IPS-20b (cell line): Measurements from ENCODE around the gene LGALSL.

Source experiments
- H3K27ac ChIP-seq: one replicate; pipeline ENCODE4 v1.5.1; 2013; ENCODE audit warnings: low read length
- H3K27me3 ChIP-seq: 2 replicates; pipeline ENCODE4 v1.6.1; 2013; ENCODE audit warnings: mild to moderate bottlenecking, low read length, inconsistent platforms; ENCODE audit not compliant: insufficient read depth
- H3K36me3 ChIP-seq: 2 replicates; pipeline ENCODE4 v1.6.1; 2013; ENCODE audit warnings: low read depth, mild to moderate bottlenecking, inconsistent platforms, low read length, moderate library complexity; ENCODE audit not compliant: insufficient read depth
- H3K4me1 ChIP-seq: 2 replicates; pipeline ENCODE4 v1.6.1; 2013; ENCODE audit warnings: mild to moderate bottlenecking, control low read depth, inconsistent platforms, low read length, moderate library complexity; ENCODE audit not compliant: insufficient read depth
- H3K4me3 ChIP-seq: 2 replicates; pipeline ENCODE4 v1.5.1; 2013; ENCODE audit warnings: mild to moderate bottlenecking, low read length, inconsistent platforms
- H3K9ac ChIP-seq: 2 replicates; pipeline ENCODE4 v1.6.1; 2013; ENCODE audit warnings: low read depth, mild to moderate bottlenecking, inconsistent platforms, low read length, moderate library complexity
- H3K9me3 ChIP-seq: 2 replicates; pipeline ENCODE4 v1.6.1; 2013; ENCODE audit warnings: mild to moderate bottlenecking, low read depth, low read length, inconsistent platforms; ENCODE audit not compliant: insufficient read depth

LGALSL gene

DNA sequence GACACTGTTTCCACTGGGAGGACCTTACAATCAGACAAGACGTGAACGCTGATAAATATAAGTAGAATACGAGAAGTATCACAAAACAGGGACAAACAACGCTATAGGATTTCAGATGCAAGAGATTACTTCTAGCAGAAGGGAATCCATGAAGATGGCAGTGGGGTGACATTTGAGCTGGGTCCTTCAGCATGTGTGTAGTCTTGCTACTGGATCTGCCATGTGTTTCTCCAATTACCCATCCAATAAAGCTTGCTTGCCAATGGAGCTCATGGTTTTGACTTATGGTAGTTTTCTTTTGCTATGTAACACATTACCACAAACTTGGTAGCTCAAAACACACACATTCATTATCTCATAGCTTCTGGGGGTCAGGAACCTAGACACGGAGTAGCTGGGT, 32.8 kb upstream of the LGALSL start:
- H3K9ac ChIP-seq: no peak overlapping the region
- no peaks in the 10 kb centered on the region for H3K36me3 ChIP-seq
- no peaks in the 10 kb centered on the region for H3K27me3 ChIP-seq
- H3K27ac ChIP-seq: no peak overlapping the region
- no peaks in the 10 kb centered on the region for H3K9me3 ChIP-seq
- H3K4me3 ChIP-seq: no peak overlapping the region
- no peaks in the 10 kb centered on the region for H3K4me1 ChIP-seq

DNA sequence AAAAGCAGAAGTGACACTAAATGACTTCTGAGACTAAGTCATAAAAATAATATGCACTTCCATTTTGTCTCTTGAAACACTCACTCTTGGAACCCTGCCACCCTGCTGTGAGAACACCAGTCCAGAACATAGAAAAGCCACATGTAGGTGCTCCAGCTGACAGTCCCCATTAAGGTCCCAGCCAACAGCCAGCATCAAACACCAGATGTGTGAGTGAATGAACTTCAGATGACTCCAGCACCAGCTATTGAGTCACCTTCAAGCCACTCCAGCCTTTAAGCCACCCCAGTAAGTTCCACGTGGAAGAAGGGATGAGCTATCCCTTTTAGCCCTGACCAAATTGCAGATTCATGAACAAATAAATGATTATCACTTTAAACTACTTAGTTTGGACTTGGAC, 31.5 kb upstream of the LGALSL start:
- Histone ChIP-seq H3K9me3 (no peaks in the 10 kb centered on the region), H3K27ac (no peak overlapping the region), H3K36me3 (no peaks in the 10 kb centered on the region), H3K4me3 (no peak overlapping the region), H3K27me3 (no peaks in the 10 kb centered on the region), H3K4me1 (no peaks in the 10 kb centered on the region), H3K9ac (no peak overlapping the region)

- H3K36me3 ChIP-seq: no peaks in the 10 kb centered on the region
- no peaks in the 10 kb centered on the region for H3K9me3 ChIP-seq
- no peak overlapping the region for H3K4me3 ChIP-seq
- H3K27me3 ChIP-seq: no peaks in the 10 kb centered on the region
- no peak overlapping the region for H3K9ac ChIP-seq
- H3K4me1 ChIP-seq: no peaks in the 10 kb centered on the region
- H3K27ac ChIP-seq: no peak overlapping the region
Observed at GRCh38 chr2:64423303-64423702, 30.7 kb upstream of the LGALSL start.

- H3K9ac ChIP-seq: no peak overlapping the region
- no peaks in the 10 kb centered on the region for H3K4me1 ChIP-seq
- no peaks in the 10 kb centered on the region for H3K27me3 ChIP-seq
- H3K9me3 ChIP-seq: no peaks in the 10 kb centered on the region
- no peak overlapping the region for H3K4me3 ChIP-seq
- no peak overlapping the region for H3K27ac ChIP-seq
- H3K36me3 ChIP-seq: no peaks in the 10 kb centered on the region
Observed at GRCh38 chr2:64424416-64424987, 29.5 kb upstream of the LGALSL start.

DNA sequence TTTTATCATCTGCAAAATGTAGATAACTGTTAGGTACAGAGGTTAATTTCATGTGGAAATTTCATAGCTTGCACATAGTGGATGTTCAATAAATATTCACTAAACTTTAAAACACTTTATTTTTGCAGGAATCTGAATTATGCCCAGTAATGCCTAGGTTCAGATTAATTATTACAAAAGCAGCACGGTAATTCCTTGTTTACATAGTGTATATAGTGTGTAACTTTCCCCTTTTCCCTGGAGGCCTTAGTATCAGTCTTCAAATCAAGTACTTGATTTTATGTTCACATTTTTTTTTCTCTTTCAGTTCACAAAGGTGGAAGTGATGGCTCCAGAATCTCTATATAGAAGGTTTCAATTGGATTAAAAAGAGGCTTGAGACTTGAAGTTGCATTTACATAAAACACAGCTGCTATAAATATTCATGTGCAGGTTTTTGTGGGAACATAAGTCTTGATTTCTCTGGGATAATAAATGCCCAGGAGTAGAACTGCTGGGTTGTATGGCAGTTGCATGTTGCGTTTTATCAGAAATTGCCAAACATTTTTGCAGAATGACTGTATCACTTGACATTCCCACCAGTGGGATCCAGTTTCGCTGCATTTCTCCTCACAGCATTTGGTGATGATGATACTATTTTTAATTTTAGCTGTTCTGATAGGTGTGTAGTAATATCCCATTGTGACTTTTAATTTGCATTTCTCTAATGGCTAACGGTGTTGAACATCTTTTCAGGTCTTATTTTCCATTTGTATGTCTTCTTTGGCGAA, 27.6 kb upstream of the LGALSL start:
- Histone ChIP-seq H3K36me3 (no peaks in the 10 kb centered on the region), H3K9ac (no peak overlapping the region), H3K4me3 (no peak overlapping the region), H3K27me3 (no peaks in the 10 kb centered on the region), H3K9me3 (no peaks in the 10 kb centered on the region), H3K4me1 (no peaks in the 10 kb centered on the region), H3K27ac (no peak overlapping the region)

DNA sequence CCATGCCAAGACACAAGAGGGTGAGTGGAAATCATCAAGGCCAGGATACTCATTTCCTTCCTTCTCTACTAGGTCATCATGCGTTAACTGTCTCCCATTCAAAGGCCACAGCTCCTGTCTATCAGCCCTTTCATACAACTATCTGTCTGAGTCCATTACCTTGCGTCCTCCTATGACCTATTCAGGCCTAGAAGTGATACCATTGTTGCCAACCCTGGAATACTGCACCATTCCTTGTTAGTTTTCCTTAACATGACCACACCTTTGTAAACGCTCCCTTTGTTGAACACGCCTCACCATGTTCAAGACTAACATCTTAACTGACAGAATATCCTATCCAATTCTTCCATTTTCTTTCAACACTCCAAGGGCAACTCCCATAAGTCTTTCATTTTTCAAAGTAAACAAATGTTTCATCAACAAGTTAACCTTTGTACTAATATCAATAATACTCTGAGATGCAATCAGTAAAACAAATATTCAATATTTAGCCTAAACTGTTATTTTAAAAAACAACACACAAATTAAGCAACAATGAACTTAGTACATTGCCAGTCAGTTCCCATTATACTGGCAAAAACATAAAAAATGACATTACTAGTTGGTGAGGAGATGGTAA, 19.8 kb upstream of the LGALSL start:
- no peaks in the 10 kb centered on the region for H3K27me3 ChIP-seq

GRCh38 chr2:64437883-64438282, 16.1 kb upstream of the LGALSL start:
- no peaks in the 10 kb centered on the region for H3K9me3 ChIP-seq
- no peak overlapping the region for H3K4me3 ChIP-seq
- peaks cover 7% of the 10 kb centered on the region; the same call in 1 of the 2 replicates for H3K4me1 ChIP-seq
- no peaks in the 10 kb centered on the region for H3K36me3 ChIP-seq
- H3K27me3 ChIP-seq: no peaks in the 10 kb centered on the region
- no peak overlapping the region for H3K9ac ChIP-seq
- no peak overlapping the region for H3K27ac ChIP-seq

More for the DNA sequence above, 19.8 kb upstream of the LGALSL start:
- Histone ChIP-seq H3K9me3 (no peaks in the 10 kb centered on the region), H3K27ac (no peak overlapping the region), H3K4me3 (no peak overlapping the region), H3K4me1 (no peaks in the 10 kb centered on the region), H3K9ac (no peak overlapping the region), H3K36me3 (no peaks in the 10 kb centered on the region)

DNA sequence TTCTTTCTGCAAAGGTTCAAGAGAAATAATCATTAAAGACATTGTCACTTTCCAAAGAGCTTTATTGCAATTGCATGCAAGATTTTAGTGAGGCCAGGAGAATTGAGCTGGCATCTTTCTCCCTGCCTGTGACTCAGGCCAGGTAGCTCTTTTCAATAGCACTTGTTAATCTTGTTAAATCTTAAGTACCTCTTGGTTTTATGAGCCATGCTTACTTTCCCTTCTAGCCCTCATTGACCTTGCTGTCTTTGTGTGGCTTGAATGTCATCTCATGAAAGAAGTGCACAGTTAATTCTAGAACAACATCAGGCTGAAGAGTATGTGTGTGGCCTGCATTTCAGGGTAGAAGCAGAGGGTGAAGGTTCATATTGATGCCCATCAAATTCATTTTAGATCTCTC, 14.8 kb upstream of the LGALSL start:
- Histone ChIP-seq H3K9ac (no peak overlapping the region), H3K4me3 (no peak overlapping the region), H3K27ac (no peak overlapping the region), H3K9me3 (no peaks in the 10 kb centered on the region), H3K4me1 (peaks cover 15% of the 10 kb centered on the region; the same call in 1 of the 2 replicates), H3K27me3 (no peaks in the 10 kb centered on the region), H3K36me3 (no peaks in the 10 kb centered on the region)

GRCh38 chr2:64440843-64441242, 13.1 kb upstream of the LGALSL start:
- H3K36me3 ChIP-seq: no peaks in the 10 kb centered on the region
- H3K27me3 ChIP-seq: no peaks in the 10 kb centered on the region
- H3K4me1 ChIP-seq: peaks cover 15% of the 10 kb centered on the region; the same call in 1 of the 2 replicates
- no peaks in the 10 kb centered on the region for H3K9me3 ChIP-seq
- H3K9ac ChIP-seq: no peak overlapping the region
- no peak overlapping the region for H3K4me3 ChIP-seq
- H3K27ac ChIP-seq: no peak overlapping the region

- Histone ChIP-seq H3K9ac (no peak overlapping the region), H3K36me3 (no peaks in the 10 kb centered on the region), H3K27ac (no peak overlapping the region), H3K4me3 (no peak overlapping the region), H3K9me3 (no peaks in the 10 kb centered on the region), H3K4me1 (peaks cover 15% of the 10 kb centered on the region; the same call in 1 of the 2 replicates), H3K27me3 (no peaks in the 10 kb centered on the region)
Observed at GRCh38 chr2:64442277-64442676, 11.7 kb upstream of the LGALSL start.

DNA sequence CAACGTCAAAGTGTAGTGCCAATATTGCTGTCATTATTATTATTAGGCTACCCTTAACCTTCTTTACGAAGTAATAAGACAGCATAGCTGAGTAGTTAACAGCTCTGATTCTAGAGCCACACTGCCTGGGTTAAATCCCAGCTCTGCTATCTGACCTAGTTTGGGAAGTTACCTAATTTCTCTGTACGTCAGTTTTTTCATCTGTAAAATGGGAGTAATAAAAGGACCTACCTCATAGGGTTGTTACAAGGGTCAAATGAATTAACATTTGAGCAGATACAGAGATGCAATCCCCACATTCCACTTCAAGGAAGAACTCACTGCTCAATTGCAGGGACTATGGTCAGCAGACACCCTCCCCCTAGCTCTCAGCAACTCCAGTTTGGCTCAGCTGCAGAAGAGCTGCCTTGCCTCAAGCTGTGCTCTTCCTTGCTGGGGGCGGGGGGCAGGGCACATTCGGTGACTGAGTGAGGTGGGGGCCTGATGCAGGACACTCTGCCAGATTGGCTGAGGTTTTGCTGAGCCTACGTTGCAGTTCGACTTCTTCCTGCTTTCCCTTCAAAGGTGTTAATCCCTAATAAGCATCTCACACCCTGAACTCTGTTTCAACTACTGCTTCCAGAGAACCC, 11.0 kb upstream of the LGALSL start:
- Histone ChIP-seq H3K4me1 (peaks cover 15% of the 10 kb centered on the region; the same call in 1 of the 2 replicates), H3K4me3 (no peak overlapping the region), H3K27me3 (no peaks in the 10 kb centered on the region), H3K9me3 (no peaks in the 10 kb centered on the region), H3K9ac (no peak overlapping the region), H3K36me3 (no peaks in the 10 kb centered on the region), H3K27ac (no peak overlapping the region)
